Left cardiac atrium (tissue), 4 donors: ENCODE data around the gene CEMIP2. TPM values are rescaled to one million over a fixed set of nuclear protein-coding genes. Genes with fewer than 3 reads are reported as not detected.

Source experiments
- ATAC-seq, 2 donors: fragments of 200-7000 bp; cut with Tn5 transposase; one replicate each; pipeline ENCODE4 v1.9.1; 2020; ENCODE audit warnings: mild to moderate bottlenecking in 2 of 2, moderate library complexity in 2 of 2
- DNase-seq: peaks from one replicate; pipeline ENCODE4 v3.0.0-alpha.2; 2020
- intact Hi-C, 2 donors: fragments of 100-400 bp; cut with DNase I; formaldehyde crosslinking; loops; one replicate each; pipeline versions ENCODE4 v1.14.1 to v1.15.1; 2022 to 2023
- total RNA-seq, 2 donors: library from RNA; stranded (reverse); fragmentation: NEBNext Ultra II Directional; extraction: Animal tissue kit (Norgen Biotek cat#: 25700); gene quantifications; one replicate each; pipeline ENCODE4 v1.2.1, GENCODE V29; 2021
- donor health status: DM: no; HTN: yes; CAD: no.
- donor health status: DM: no; HTN: yes; CAD: no; lungs with severe emphysema.
- donor health status: DM: yes; HTN: yes; CAD: no.
- donor health status: Dilated cardiomyopathy.

Gene CEMIP2
- total RNA-seq, 2 donors from 2014 or later, result 12.0 to 31.9 TPM

DNA sequence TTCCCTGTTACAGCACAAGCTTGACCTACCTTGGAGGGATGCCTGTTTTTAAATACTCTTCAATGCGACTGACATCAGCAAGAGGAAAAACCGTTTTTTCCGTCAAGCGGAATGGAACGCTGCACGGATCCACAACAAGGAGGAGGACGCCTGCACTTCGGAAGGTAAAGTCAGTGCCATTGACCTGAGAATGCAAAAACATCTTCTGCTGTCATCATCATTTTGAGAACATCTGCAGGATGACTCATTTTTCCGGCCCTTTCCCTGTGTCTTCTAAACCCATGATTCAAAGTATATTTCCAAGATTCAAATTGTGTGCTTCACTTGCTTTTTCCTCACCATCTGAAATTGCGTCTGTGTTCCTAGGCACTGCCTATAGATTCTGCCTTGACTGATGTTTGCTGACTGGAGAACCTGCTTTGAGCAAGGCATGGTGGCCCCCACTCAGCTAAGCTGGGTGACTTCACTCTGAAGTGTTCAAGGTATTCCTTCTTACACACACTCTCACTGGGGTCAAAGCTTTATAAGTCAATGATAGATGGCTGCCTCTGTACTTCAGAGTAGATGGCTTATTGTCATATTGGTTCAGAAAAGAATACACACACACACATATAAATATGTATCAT is 78.1 kb downstream of the CEMIP2 start:
- no peak for DNase-seq
- ATAC-seq, result no peak
- intact Hi-C loops, result no loop called here

DNA sequence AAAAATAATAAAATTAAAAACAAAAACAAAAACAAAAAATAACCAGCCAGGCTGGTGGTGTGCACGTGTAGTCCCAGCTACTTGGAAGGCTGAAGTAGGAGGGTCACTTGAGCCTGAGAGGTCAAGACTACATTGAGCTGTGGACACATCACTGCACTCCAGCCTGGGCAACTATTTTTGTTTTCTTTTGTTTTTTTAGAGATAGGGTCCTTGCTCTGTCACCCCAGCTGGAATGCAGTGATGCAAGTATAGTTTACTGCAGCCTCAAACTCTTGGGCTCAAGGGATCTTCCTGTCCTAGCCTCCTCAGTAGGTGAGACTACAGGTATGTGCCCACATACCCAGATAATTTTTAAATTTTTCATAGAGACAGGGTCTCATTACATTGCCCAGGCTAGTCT is 80.6 kb downstream of the CEMIP2 start:
- intact Hi-C loops, result no loop called here
- DNase-seq, result no peak
- no peak for ATAC-seq

DNA sequence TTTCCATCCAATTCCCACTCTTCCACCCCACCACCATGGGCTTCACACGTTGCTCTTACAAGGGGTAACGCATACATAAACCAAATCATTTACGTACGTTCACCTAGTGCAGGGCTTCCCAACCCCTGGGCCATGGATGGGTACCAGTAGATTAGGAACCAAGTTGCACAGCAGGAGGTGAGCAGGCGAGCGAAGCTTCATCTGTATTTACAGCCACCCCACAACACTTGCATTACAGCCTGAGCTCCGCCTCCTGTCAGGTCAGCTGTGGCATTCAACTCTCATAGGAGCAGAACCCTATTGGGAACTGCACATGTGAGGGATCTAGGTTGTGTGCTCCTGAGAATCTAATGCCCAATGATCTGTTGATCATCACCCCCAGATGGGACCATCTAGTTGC is 82.3 kb downstream of the CEMIP2 start:
- intact Hi-C loops, result no loop called here
- no peak for DNase-seq
- ATAC-seq, result no peak

DNA sequence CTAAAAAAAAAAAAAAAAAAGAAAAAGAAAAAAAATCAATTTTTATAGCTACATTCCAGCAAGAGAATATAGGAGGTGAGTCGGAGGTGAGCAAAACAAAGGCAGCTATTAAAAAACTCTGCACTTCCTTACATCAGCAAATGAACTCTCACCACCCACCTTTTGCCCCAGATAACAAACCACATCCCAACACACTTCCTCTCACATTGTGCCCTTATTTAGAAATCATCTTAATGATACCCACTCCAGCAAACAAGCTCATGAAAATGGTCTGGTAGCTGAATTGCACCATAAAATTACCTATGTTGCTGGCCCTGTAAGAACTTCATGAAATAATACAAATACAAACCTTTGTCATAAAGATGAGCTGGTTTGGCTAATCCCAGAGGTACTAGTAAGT is 82.9 kb downstream of the CEMIP2 start:
- no peak for ATAC-seq
- intact Hi-C loops, result no loop called here
- DNase-seq, result no peak

DNA sequence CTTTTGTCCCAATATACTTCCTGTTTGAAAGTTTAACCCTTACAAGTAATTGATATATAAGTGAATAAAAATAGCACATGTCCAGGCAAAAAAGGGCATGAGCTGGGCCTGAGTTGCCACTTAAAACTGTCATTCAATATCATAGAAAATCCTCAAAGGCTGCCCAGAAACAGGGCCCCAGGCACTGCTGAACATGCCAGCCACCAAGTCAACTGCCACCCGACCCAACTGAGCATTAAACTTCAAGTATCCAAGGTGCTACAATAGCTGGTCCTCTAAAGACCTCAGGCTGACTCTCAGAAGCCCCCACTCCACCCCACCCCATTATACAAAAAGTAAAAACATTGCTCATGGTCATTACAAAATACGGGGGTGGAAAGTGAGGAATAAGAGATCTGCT is 83.7 kb downstream of the CEMIP2 start:
- no peak for DNase-seq

DNA sequence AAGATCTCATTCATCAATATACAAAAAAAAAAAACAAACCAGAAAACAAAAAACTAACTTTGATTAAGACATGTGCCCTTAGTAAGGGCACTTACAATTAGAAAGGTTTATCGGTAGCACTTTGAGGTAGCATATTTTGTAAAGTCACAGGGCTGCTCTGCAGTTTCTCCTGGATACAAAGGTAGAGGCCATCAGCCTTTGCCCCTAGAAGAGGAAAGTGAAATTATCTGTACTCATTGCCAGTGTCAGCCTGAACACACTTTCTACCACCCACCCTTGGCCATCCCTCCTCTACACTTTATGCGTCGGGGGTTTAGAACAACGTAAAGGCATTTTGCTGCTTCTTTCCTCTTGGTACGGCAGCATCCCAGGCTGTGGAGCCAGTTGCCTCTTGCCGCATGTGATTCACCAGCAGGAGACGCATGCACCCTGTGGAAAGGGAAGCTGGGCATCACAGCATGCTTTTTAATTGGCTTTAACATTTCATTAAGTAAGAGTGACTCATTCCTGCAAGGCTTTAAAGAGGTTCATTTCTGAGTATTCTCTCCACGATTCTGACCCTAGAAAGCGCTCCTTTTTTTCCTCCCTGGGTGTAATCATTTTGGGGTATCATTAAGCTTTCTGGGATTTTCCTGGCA is 84.6 kb downstream of the CEMIP2 start:
- intact Hi-C loops, result loop anchor here in 1 of 2 donors (5.0 kb wide), 1 partner anchor 56 kb away; no protein-coding TSS in a partner anchor
- ATAC-seq (peak in 1 of 2 donors; percentile 56), DNase-seq (peak; percentile 47)

More for the DNA sequence above, 83.7 kb downstream of the CEMIP2 start:
- intact Hi-C loops, result loop anchor here in 1 of 2 donors (5.0 kb wide), 1 partner anchor 57 kb away; no protein-coding TSS in a partner anchor
- no peak for ATAC-seq

DNA sequence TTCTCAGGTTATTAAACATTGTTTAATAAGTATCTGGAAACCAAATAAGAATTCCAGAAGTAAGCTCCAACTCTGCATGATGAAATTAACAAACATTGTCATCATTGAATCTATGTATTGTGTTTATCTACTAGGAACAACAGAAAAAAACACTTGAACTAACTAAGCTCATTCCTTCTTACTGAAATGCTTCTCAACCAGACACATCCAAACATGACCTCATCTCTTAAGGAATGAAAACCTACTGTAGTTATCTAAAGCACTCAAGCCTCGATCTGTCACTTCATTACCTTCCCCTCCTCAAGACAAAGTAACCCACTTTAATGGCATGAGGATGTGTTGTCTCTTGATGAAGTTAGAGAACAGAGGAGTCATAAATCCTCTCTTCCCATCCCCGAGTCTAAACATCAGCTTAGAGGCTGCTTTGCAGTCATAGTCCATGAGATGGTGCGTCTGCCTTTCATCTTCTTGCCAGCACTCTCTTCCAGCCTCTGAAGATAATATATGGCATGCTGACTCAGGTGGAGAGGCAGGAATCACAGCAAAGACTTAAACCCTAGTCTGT is 86.5 kb downstream of the CEMIP2 start:
- DNase-seq, result no peak
- peak in 1 of 2 donors; percentile 49 for ATAC-seq
- intact Hi-C loops, result loop anchor here in 1 of 2 donors (5.0 kb wide), 1 partner anchor 54 kb away; no protein-coding TSS in a partner anchor

DNA sequence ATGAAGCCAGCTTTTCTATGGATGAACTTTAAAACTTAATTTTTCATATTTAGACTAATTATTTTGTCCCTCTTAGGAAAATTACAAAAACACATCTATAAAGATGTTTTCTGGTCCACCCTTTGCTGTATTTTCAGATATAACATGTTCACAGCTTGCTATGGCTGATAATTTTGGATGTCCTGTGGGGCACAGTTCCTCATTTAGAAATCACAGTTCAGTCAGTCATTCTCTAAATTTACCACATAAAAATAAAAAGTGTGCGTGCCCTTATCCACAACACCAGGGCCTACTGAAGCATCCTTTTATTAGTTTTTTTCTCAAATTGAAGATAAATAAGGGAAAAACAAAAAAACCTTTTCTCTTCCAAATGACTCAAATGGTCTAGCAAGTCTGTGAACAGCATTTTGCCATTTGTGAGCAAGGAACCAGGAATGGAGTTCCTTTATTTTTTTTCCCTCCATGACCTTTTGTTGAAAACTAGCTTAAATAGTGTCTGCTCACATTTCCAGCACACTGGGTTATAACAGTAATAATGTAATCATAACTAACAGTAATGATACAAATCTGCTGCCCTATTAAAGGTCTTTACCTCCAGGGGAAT is 87.1 kb downstream of the CEMIP2 start:
- ATAC-seq (no peak), DNase-seq (no peak)

DNA sequence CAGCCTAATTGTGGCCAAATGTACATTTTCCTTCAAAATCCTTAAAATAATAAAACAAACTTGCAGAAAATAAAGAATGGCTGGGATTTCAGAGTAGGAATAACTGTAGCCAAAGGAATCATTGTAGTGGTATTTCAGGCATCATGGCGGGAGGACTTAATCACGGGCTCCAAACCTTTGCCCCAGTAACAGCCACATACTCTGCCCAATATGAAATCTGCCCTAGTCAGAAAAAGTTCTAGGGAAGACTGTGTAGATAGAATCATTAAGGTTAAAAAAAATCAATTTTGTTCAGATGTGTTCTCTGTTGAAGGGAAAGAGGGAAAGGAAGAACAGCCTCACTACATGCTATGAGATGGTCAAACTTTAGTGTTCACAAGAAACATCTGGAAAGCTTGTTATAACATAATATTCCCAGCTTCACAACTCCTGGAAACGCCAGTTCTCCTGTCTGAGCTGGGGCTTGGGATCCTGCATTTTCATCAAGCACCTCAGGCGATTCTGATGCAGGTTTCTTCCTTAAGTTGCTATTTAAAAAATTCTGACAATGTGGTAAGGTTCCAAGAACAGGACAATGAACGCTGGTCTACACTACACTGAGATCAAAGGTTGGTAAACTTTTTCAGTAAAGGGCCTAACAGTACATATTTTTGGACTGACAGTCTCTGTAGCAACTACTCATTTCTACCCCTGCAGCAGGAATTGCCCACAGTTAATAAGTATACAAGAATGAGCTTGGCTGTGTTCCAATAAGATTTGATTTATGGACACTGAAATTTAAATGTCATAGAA is 87.9 kb downstream of the CEMIP2 start:
- intact Hi-C loops, result loop anchor here in 1 of 2 donors (5.0 kb wide), 1 partner anchor 53 kb away; no protein-coding TSS in a partner anchor
- DNase-seq, result no peak
- ATAC-seq, result peak in 1 of 2 donors; percentile 34

More for the DNA sequence above, 87.1 kb downstream of the CEMIP2 start:
- intact Hi-C loops, result loop anchor here in 1 of 2 donors (5.0 kb wide), 1 partner anchor 54 kb away; no protein-coding TSS in a partner anchor

DNA sequence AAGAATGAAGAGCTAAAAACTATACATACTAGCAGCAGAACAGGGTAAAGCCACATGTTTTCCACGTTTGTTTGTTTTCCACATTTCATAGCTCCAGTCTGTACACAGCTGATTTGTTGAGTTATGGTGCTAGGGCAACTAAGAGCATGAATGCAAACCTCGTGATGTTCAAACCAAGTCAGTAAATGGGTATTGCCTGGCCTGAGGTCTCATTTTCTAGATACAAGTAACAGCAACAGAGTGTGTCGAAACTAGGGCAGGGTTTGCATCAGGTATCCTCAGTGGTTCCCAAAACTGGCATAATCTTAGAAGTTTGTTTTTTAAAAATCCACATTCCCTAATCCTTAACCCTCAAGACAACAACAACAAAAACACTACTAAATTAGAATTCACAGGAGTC is 89.3 kb downstream of the CEMIP2 start:
- no peak for DNase-seq
- no peak for ATAC-seq
- intact Hi-C loops, result no loop called here

DNA sequence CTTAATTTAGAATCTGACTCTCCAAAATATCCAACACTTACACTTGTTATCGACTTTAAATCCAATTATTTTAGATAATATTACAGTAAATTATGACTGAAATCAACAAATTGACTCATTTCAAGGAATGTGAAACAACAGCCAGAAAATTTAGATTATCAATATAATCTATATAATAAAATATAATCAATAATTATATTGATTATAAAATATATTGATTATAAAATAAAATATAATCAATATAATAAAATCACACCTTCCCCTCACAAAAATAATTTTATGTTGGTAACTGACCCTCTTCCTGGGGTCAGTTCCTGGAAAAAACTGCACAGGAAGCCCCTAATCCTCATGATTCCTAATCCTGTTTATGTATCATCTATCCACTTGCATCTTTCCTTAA is 91.1 kb downstream of the CEMIP2 start:
- intact Hi-C loops, result no loop called here
- ATAC-seq, result no peak

DNA sequence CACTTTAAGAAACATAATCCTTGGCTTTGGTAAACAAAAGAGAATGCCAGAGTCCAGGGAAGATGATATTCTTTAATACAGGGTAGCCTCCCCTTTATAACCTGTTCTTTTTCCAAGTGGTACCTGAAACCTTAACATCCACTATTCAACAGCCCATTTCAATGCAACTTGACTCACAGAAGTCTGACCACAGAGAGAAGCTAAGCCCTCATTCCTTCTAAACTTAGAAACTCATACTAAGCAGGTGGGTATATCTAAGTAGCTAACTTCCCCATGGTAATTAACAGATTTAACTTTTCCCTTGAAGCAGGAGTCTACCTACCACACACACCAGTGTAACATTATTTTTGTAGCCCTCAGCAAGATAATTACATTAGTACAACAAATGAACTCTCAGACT is 91.9 kb downstream of the CEMIP2 start:
- intact Hi-C loops, result no loop called here
- DNase-seq (no peak), ATAC-seq (no peak)

More for the DNA sequence above, 91.1 kb downstream of the CEMIP2 start:
- no peak for DNase-seq

DNA sequence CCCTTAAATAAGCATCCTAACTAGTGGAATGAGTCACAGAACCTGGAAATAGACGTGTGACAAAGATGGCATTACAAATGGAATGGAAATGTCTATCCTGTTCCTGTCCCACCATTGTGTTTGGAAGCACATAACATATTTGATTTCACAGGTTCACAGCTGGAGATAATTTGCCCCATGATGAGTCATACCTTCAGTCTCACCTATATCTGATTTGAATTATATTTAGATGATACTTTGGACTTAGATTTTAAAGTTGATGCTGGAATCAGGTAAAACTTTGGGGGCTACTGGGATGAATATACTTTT is 92.5 kb downstream of the CEMIP2 start:
- DNase-seq, result no peak
- ATAC-seq, result no peak
- intact Hi-C loops, result no loop called here

DNA sequence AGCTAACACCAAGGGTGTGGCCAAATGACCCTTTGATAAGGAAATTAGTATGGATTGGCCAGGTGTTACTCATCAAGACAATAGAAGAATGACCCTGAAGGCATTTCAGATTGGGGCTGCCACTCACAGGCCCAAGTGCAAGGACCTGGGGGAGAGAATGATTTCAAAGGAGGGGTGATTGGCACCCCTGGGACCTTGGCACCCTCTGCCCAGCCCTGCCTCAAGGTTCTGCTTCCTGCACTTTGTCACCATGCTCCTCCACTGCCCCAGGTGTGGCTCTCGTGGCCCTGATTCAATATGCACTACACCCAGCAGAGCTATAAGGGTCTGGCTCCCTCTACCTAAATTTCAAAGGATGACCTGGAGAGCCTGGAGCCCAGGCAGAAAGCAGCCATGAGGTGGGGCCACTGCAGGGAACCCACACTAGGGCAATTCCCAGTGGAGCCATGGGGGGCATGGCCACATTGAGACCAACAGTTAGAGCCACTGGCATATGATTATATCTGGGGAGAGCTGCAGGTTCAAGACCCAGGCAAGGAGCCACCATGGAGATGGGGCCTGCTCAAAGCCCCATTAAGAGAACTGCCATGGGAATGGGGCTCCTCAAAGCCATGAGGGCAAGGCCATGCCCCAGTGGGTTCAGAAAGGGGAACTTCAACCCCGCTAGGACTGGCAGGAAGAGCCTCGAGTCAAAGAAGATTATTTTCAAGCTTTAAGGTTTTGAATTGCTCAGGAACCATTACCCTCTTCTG is 93.0 kb downstream of the CEMIP2 start:
- ATAC-seq (no peak), DNase-seq (no peak)
- intact Hi-C loops, result no loop called here

DNA sequence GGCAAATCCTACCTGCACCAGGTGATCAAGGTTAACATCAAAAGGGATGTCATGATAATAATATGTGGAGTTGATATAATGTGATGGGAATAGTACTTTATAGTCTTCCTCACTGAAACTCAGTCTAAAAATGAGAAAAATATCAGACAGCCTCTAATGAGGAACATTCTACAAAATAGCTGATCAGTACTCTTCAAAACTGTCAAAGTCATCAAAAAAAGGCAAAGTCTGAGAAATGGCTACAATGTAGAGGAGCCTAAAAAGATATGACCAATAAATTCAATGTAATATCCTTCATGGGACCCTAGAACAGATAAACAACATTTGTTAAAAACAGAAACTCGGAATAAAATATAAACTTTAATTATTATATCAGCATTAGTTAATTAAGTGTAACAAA is 95.7 kb downstream of the CEMIP2 start:
- ATAC-seq (no peak), DNase-seq (no peak)
- intact Hi-C loops, result no loop called here

DNA sequence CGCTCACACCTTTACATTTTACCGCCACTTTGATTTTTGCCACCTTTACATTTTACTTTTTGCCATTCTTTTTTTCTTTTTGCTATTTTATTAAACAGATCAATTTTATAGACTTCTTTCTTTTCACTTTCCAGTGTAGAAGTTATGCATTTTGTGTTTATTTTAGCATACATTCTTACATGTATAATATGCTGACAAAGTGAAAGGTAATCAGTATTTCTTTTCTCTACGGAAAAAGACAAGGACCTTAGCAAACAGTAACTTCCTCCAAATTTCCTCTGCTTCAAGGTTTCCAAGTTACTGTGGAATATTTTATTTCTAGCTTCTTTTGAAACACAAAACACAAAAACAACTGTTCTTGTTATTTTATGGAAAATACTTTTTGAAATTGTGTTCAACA is 97.0 kb downstream of the CEMIP2 start:
- intact Hi-C loops, result no loop called here
- no peak for DNase-seq
- no peak for ATAC-seq

DNA sequence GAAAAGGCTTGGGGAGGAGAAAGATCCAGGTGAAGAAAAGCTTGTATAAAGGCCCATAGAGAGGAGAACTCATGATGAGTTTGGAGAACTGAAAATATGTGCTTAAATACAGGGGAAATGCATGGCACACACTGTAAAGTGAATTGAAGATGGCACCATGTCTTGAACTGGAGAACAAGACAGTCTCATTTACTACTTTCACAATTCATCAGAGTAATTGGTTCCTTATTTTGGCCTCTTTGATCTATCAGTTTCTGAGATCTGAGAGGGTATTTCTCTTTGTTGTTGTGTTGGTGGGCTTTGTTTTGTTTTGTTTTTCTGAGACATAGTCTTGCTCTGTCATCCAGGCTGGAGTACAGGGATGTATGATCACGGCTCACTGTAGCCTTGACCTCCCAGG is 98.2 kb downstream of the CEMIP2 start:
- intact Hi-C loops, result no loop called here
- DNase-seq (no peak), ATAC-seq (no peak)

DNA sequence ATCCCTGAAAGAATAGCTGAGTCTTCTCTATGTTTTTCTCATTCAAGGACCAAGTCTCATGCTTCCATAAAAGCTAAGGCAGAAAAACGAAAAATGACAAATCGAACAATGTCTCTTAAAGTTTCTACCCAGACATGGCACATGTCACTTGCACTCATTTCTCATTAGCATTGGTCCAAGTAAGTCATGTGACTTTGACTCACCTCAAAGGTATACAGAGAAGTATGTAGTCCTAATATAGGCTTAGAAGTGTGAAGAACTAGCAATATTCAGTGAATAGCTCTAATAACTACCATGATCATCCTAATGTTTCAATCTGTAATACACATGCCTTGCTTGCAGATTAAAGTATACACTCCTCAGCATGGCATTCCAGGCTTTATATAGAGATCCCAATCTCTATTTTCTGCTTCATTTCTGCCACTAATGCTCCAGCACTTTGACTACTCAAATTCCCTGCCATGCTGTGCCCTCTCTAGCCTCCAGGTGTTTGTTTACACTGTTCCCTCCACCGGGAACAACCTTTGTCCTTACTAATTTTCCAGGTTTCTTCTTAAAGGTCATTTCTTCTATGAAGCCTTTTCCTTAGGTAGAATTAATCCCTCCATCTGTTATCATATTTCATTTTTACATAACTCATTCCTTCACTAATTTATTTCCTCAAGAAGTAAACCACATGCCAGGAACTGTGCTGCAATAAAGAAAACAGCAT is 98.9 kb downstream of the CEMIP2 start:
- intact Hi-C loops, result no loop called here
- no peak for ATAC-seq
- no peak for DNase-seq
